GM23248 (cell line): ENCODE data around the gene HOXB2.

ENCODE experiments used
- EZH2 ChIP-seq: fragments of 200-600 bp; sonication (generic); IDR thresholded peaks from 2 replicates; pipeline ENCODE4 v1.6.1; 2018; ENCODE audit warnings: antibody characterized with exemption, mild to moderate bottlenecking; ENCODE audit not compliant: insufficient read depth, poor library complexity, severe bottlenecking
- EZH2phosphoT487 ChIP-seq: fragments of 200-600 bp; sonication (generic); IDR thresholded peaks from 2 replicates; pipeline ENCODE4 v1.6.1; 2018; ENCODE audit warnings: antibody characterized with exemption, moderate library complexity, mild to moderate bottlenecking, low read depth; ENCODE audit not compliant: insufficient read depth

- no peak for TF ChIP-seq EZH2
- TF ChIP-seq EZH2phosphoT487: no peak
Observed at GRCh38 chr17:48552466-48553189, 7.7 kb upstream of the HOXB2 start.
